KOPT-K1 (cell line): Measurements from ENCODE around the gene TUBB1.

ENCODE experiments used
- H3K27ac ChIP-seq: fragments of 200-600 bp; sonication (generic); 2 replicates; pipeline ENCODE4 v1.5.1; 2016; ENCODE audit warnings: antibody characterized with exemption, mild to moderate bottlenecking, low read depth, low read length; ENCODE audit not compliant: poor library complexity, severe bottlenecking
- H3K36me3 ChIP-seq: fragments of 200-600 bp; sonication (generic); 2 replicates; pipeline ENCODE4 v1.5.1; 2017; ENCODE audit warnings: antibody characterized with exemption, mild to moderate bottlenecking, low read length, moderate library complexity; ENCODE audit not compliant: insufficient read depth
- H3K9me3 ChIP-seq: fragments of 200-600 bp; sonication (generic); 2 replicates; pipeline ENCODE4 v1.5.1; 2017; ENCODE audit warnings: antibody characterized with exemption, low read length, mild to moderate bottlenecking; ENCODE audit not compliant: insufficient read depth, poor library complexity, severe bottlenecking

TUBB1 gene

DNA sequence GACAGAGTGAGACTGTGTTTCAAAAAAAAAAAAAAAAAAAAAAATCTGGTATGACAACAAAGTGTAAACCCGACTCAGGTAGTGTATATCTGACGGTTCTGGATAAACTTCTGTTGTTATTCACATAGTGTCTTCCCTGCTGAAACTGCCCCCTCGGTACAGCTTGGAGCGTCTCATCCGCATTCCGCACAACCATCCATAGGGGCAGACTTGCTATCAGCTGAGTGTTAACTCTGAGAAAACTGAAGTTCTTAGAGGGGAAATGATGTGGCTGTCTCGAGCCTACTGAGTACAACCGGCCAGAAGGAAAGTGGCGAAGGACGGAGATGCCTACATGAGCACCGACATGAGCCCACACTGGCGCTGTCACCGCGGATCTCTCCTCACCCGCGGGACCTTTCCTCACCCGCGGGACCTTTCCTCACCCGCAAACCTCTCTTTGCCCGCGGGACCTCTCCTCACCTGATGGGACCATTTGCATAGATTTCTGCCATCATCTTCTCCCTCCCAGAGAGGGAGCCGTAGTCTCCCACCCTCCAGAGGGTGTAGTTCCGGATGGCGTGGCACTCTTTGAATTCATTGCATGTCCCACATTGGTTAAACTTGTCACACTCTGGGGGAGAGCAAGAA is 22.0 kb upstream of the TUBB1 start:
- H3K9me3 ChIP-seq = no peaks in the 10 kb centered on the region
- H3K27ac ChIP-seq = no peak overlapping the region
- H3K36me3 ChIP-seq = peaks cover 55% of the 10 kb centered on the region

DNA sequence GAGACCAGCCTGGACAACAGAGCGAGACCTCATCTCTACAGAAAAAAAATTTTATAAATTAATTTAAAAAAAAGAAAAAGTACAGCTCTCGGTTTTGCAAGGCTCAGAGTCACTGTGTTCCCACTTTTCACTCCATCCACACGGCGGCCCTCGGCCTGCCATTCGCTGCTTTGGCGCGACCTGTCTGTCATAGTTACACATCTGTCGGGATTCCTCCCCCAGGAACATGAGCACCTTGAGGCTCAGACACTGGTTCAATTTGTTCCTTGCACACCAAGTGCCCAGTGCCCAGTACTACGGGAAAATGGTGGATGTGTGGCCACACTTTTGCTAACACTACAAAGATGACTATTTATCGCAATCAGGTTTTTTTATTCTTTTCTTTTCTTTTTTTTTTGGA is 20.6 kb upstream of the TUBB1 start:
- no peak overlapping the region for H3K27ac ChIP-seq
- H3K9me3 ChIP-seq = no peaks in the 10 kb centered on the region
- H3K36me3 ChIP-seq = peaks cover 41% of the 10 kb centered on the region

DNA sequence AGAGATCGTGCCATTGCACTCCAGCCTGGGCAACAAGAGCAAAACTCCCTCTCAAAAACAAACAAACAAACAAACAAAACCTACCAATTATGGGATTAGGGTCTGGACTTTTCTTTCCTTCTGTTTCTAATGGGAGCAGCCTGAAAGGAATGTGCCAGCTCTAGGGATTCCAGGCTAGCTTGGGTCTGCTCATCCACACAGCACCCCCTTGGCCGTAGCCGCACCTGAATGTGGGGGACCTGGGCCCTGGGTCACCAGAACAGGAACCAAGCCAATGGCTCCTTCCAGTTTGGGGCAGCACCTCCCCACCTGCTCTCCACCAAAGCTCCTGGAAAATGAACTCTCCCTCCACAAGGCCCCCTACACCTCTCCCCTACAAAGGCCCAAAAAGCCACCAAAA is 18.9 kb upstream of the TUBB1 start:
- Histone ChIP-seq H3K9me3 (no peaks in the 10 kb centered on the region), H3K36me3 (peaks cover 24% of the 10 kb centered on the region), H3K27ac (no peak overlapping the region)

DNA sequence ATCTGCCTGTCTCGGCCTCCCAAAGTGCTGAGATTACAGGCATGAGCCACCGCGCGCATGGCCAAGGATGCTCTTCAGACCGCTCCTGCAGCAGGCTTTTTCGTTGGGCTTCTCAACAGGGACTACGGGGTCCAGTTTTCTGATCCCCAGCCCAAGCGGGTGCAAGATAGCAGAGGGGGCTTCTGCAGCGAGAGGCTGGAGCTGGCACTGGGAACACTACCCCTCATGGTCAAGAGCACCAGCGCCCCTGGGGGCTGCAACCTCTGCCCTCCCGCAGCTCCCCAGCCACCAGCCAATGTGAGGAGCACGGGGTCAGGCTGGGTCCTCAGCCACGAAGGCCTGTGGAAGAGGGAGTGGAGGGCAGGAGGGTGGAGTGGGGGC is 18.2 kb upstream of the TUBB1 start:
- Histone ChIP-seq H3K27ac (no peak overlapping the region), H3K36me3 (peaks cover 17% of the 10 kb centered on the region; the same call in 1 of the 2 replicates), H3K9me3 (no peaks in the 10 kb centered on the region)

DNA sequence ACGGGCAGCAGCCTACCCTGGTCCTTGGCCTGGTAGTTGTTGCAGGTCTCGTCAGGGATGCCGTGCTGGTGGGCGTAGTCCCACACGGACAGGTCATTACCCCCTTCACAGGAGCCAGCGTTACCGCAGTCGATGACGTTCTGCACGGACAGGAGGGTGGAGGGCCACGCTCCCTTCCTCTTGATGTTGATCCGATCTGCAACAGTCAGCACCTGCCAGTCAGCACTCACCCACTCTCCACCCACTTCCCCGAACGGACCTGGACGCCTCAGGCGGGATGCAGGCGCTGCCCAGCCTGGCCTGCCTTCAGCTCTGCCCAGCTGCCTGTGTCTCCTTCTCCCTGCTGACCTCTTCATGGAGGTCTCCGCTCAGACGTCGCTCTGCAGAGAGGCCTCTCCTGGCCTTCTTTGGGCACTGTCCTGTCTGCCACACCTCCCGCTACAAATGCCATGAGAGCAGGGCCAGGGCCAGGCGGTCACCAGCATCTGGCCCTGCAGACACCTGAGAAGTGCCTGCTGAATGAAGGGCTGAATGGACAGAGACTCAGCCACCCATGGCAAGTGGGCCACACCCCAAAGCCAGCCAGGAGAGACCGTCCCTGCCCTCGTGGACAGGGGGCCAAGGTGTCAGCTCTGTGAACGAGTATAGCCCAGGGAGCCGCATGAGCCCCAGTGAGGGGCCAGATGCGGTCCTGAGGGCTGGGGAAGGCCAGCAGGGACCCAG is 17.6 kb upstream of the TUBB1 start:
- Histone ChIP-seq H3K9me3 (no peaks in the 10 kb centered on the region), H3K36me3 (peaks cover 12% of the 10 kb centered on the region; the same call in 1 of the 2 replicates), H3K27ac (no peak overlapping the region)

DNA sequence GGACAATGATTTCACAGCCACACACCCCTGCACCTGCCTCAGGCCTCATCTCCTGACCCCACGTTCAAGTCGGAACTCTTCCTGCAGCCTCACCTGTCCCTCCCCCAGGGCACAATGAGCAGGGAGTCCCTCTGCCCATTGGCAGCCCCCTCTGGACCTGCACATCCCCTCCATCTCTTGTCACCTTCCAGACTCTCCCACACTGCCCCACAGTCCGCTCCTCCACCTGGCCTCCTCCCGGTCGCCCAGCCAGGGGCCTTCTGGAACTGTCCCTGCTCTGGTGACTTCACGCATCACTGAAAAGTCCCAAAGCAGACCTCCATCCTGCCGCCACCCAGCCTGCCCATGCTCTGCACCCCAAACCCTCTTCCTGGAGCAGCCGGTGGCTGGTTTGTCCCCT is 16.8 kb upstream of the TUBB1 start:
- Histone ChIP-seq H3K27ac (no peak overlapping the region), H3K36me3 (peaks cover 4% of the 10 kb centered on the region; the same call in 1 of the 2 replicates), H3K9me3 (no peaks in the 10 kb centered on the region)

DNA sequence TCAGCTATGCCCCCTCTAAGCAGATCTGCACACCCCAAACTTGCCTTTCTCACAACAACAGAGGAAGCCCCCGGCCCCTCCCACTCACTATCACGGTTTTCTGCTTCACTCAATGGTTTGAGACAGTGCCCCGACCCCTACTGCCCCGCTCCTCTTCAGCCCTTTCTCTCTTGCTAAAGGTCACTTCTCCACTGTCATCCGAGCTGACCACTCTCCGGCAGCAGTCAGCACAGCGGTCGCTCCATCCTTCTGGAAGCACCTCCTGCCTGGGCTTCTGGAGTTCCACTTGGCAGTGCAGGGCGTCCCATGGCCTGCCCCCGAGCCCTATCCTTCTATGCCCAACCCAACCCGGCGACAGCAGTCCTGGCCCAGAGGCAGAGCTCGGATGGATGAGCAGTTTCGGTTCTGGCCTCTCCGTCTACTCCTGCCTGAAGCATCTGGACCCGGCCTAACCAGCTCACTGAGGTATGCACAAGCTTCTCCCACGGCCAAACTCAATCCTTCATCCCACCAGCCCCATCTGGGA is 16.3 kb upstream of the TUBB1 start:
- H3K36me3 ChIP-seq = no peaks in the 10 kb centered on the region

DNA sequence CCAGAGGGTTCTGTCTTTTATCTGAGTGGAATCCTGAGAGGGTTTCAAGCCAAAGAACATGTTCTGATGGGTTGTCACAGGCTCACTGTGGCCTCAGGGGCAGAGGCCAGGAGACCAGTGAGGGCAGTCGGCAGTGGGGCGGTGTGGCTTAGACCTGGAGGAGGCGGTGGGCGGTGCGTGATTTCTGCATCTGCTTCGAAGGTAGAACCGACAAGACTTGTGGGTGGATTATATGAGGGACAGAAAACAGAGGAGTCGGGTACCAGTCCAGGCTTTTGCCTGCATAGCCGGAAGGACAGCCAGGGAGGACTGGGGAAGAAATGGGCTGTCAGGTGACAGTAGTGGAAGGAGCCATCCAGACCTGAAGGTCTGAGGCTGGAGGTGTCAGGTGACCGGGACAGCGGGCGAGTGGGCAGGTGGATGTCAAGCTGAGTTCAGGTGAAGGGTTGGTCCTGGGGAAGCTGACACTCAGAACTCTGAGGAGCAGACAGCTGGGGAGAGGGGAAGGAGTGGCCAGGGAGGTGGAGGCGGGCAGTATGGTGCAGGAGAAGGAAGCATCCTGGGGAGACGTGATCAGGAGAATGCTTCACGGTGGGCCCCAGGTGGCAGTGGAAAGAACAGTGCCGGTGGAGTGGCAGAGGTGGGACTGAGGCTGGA is 15.3 kb upstream of the TUBB1 start:
- Histone ChIP-seq H3K27ac (no peak overlapping the region), H3K36me3 (no peaks in the 10 kb centered on the region), H3K9me3 (no peaks in the 10 kb centered on the region)

More for the DNA sequence above, 16.3 kb upstream of the TUBB1 start:
- Histone ChIP-seq H3K27ac (no peak overlapping the region), H3K9me3 (no peaks in the 10 kb centered on the region)

DNA sequence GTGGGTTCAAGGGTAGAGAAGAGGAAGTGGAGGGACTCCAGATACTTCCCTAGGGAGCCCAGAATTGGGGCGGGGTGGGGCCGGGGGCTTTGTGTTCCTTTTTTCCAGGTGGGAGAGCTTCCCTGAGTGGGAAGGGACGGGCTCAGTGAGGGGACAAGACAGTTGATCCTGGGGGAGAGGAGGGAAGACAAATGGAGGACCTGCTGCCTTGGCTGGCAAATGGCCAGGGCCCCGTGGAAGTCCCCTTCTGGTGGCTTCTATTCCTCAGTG is 14.8 kb upstream of the TUBB1 start:
- Histone ChIP-seq H3K9me3 (no peaks in the 10 kb centered on the region), H3K27ac (no peak overlapping the region), H3K36me3 (no peaks in the 10 kb centered on the region)

DNA sequence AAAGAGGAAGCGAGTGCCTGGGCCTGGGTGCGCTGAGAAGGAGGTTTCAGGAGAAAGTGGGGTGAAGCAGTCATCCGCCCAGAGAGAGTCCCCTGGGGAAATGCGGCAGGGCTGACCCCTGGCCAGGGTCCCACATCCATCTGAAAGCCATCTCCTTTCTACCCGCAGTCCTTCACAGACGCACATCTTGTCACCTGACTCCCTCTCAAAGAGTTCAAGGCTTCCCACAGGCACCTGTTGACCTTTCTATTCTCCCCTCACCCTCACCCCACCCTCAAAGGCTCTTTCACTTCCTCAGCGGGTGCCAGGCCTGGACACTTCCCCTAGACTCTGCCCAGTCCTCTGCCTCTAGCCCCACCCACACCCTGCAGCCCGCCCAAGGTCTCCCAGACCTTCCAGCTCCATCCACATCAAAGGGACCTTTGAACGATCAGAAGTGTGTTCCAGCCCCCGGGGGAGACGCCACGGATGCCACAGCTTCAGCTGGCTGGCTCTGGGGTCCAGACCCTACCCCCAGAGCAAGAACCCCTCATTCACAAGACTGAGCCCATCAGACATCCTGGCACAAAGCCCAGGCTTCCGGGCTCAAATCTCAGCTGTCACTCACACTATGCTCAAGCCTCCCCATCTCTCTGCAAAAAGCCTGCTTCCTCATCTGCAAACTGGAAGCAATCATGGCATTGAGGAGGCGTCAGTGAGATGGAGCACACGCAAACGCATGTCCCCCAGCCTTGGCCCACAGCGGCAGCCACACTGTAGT is 14.3 kb upstream of the TUBB1 start:
- no peak overlapping the region for H3K27ac ChIP-seq
- no peaks in the 10 kb centered on the region for H3K9me3 ChIP-seq
- H3K36me3 ChIP-seq = no peaks in the 10 kb centered on the region

DNA sequence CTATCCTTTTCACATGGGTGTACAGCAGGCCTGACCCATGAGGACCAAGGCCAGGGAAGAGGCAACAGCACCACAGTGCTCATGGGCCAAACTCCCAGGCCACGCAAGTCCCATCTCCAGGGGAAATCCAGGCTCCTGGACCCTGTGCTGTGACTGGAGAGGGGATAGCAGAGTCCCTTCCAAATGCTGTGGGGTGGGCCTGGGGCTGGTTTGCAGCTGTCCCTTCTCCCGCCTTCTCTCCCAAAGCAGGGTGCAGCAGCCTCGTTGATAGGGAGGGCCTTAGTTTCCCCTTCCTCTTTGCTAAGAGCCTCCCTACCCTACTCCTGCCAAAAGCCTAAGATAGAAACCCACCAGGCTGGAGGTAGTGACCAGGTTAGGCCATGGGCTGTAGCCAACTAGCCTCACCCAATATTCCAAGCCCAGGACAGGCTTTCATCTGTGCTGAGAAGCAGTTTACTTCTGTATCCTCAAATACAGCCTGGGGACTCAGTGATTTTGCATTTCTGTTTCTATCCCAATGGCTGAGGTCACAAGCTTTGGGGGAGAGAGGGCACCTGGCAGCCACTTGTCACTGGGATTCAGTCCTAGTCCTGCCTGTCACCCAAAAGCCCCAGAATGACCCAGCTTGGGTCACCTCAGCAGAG is 13.6 kb upstream of the TUBB1 start:
- no peaks in the 10 kb centered on the region for H3K9me3 ChIP-seq
- no peak overlapping the region for H3K27ac ChIP-seq
- H3K36me3 ChIP-seq = no peaks in the 10 kb centered on the region

DNA sequence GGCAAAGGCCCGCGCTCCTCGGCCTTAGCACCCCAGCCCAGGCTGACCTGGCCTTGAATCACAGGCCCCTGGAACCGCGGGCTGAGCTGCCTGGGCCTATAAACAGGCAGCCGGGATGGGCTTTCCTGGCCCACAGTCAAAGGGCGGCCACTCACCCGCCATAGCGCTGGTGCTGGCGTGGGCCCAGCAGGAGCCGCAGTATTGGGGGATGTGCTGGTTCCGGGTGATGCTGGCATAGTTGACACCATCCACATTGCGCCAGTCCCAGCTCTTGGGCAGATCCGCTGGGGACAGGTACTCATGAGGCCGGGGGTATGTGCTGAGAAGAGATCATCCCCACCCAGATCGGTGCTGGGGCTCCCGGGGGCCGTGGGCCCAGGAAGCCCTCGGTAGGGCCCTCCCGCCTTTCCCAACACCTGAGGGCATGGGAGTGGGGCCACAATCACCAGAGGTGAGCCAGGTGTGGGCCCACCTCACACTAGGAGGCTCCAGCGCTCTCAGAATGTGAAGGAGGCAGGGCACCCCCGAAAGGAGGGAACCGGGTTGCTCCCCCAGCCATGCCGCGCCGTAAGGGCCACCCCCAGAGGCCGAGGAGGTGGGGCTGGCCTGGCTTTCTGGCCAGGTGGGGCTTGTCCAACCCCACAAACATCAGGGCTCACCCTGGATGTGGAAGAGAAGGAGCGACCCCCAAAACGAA is 12.9 kb upstream of the TUBB1 start:
- Histone ChIP-seq H3K27ac (no peak overlapping the region), H3K36me3 (no peaks in the 10 kb centered on the region), H3K9me3 (no peaks in the 10 kb centered on the region)

DNA sequence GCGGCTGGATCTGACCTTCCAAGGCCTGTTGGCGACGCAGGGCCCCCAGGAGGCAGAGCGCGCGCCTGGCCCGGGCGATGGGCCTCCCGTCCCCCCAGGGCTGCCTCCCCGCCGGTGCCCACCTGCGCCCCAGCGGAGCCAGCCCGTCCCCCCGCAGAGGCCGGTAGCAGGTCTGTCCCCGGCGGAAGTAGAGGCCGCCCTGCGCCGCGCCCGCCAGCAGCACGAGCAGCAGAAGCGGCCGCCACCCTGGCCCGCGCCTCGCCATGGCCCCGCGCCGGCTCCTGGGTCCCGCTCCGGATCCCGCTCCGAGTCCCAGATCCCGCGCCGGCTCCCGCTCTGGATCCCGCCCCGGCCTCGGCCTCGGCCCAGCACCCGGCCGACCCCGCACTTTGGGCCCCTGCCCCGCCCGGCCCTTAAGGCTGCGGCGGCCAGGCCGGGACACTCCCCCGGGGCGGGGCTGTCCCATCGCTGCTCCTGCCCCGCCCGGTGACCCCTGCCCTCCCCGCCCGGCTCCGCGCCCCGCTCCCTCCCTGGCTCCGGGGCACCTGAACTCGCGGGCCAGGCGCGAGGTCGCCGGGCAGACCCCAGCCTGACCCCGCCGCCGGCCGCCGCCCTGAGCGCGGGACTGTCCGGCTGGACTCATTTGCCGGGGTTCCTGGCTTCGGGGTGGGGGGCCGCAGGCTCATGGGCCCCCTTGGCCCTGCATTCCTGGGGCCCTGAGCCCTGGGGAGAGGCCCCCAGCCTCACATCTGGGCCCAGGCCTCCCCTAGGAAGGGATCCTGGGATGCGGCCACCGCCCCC is 12.2 kb upstream of the TUBB1 start, which contains the start of gene CTSZ:
CTSZ (minus strand) TSS at position 391 of the 801 bp plus-strand sequence; CDS start at position 265, 126 bp downstream.
- Histone ChIP-seq H3K27ac (no peak within 1 kb of the TSS), H3K36me3 (no peaks in the 10 kb centered on the region)

More for the DNA sequence above, 12.2 kb upstream of the TUBB1 start, which contains the start of gene CTSZ:
- no peaks in the 10 kb centered on the region for H3K9me3 ChIP-seq
